IMR-90 (cell line): ENCODE data around the gene AHNAK.

Experiments used
- CTCF ChIP-seq: conservative IDR thresholded peaks from 2 replicates; pipeline ENCODE4 v1.5.1; 2012; ENCODE audit warnings: mild to moderate bottlenecking, low read depth, low read length, improper control_type of control experiment
- ELK1 ChIP-seq: fragments of 150-350 bp; IDR thresholded peaks from 2 replicates; pipeline ENCODE4 v1.6.1; 2016; ENCODE audit warnings: low read depth, mild to moderate bottlenecking, low read length, moderate library complexity, borderline replicate concordance
- POLR2A ChIP-seq: IDR thresholded peaks from 2 replicates; pipeline ENCODE4 v1.6.1; 2012; ENCODE audit warnings: mild to moderate bottlenecking, low read depth, low read length
- RCOR1 ChIP-seq: IDR thresholded peaks from 2 replicates; pipeline ENCODE4 v1.6.1; 2012; ENCODE audit warnings: mild to moderate bottlenecking, low read length, improper control_type of control experiment; ENCODE audit not compliant: insufficient replicate concordance
- SMC3 ChIP-seq: fragments of 150-350 bp; IDR thresholded peaks from 2 replicates; pipeline ENCODE4 v1.6.1; 2016; ENCODE audit warnings: low read depth, mild to moderate bottlenecking, antibody characterized with exemption, low read length, moderate library complexity
- USF2 ChIP-seq: fragments of 150-350 bp; IDR thresholded peaks from 2 replicates; pipeline ENCODE4 v1.6.1; 2017; ENCODE audit warnings: mild to moderate bottlenecking, antibody characterized with exemption, low read length, low read depth

- TF ChIP-seq CTCF (no peak), POLR2A (no peak), RCOR1 (no peak), ELK1 (no peak), SMC3 (no peak), USF2 (no peak)
Measured at GRCh38 chr11:62487136-62487535, 59.5 kb downstream of the AHNAK start.
